Colonic mucosa (tissue), 4 donors: Measurements from ENCODE around the gene F7. TPM values are rescaled to one million over a fixed set of nuclear protein-coding genes. Genes with fewer than 3 reads are reported as not detected.

Source experiments
- DNase-seq: peaks from one replicate; pipeline ENCODE4 v3.0.0-alpha.2; 2020
- H3K27ac ChIP-seq: fragments of 200-600 bp; one replicate; pipeline ENCODE4 v1.8.0; 2021
- H3K27me3 ChIP-seq: fragments of 200-600 bp; one replicate; pipeline ENCODE4 v1.8.0; 2021
- H3K36me3 ChIP-seq: fragments of 200-600 bp; one replicate; pipeline ENCODE4 v1.8.0; 2021
- H3K4me1 ChIP-seq: fragments of 200-600 bp; one replicate; pipeline ENCODE4 v1.8.0; 2021; ENCODE audit warnings: mild to moderate bottlenecking
- H3K4me3 ChIP-seq: fragments of 200-600 bp; one replicate; pipeline ENCODE4 v1.8.0; 2021
- H3K9ac ChIP-seq, 2 donors: one replicate each; pipeline ENCODE4 v1.7.0; 2013; ENCODE audit warnings: control low read depth in 2 of 2, low read depth in 2 of 2, low read length in 2 of 2
- H3K9me3 ChIP-seq: fragments of 200-600 bp; one replicate; pipeline ENCODE4 v1.8.0; 2021
- CTCF ChIP-seq: fragments of 200-600 bp; IDR thresholded peaks from one replicate; pipeline ENCODE4 v1.8.0; 2022; ENCODE audit warnings: antibody characterized with exemption, mild to moderate bottlenecking
- intact Hi-C: fragments of 100-400 bp; cut with DNase I; formaldehyde crosslinking; loops from one replicate; pipeline ENCODE4 v1.14.1; 2022
- total RNA-seq, 2 donors: library from RNA; stranded (reverse); fragmentation: NEBNext Ultra II Directional in 1 of 2; extraction: Animal tissue kit (Norgen Biotek cat#: 25700) in 1 of 2; gene quantifications; one replicate each; pipeline ENCODE4 v1.2.1, GENCODE V29; 2021
- donor health status: healthy.
- donor health status: DM: no; HTN: no; CAD: no.
- donor health status: DM: no; HTN: no; CAD: no.

The F7 gene
- total RNA-seq, 2 donors from 2014 or later, result 0.11 to 0.12 TPM

- Histone ChIP-seq H3K27ac (no peak overlapping the region), H3K9me3 (no peaks in the 10 kb centered on the region), H3K4me1 (no peaks in the 10 kb centered on the region), H3K36me3 (no peaks in the 10 kb centered on the region), H3K4me3 (no peak overlapping the region), H3K9ac (no peak overlapping the region), H3K27me3 (no peaks in the 10 kb centered on the region)
- intact Hi-C loops, result no loop called here
- no peak for TF ChIP-seq CTCF
- DNase-seq, result no peak
Observed at GRCh38 chr13:113145496-113145895, 39.9 kb downstream of the F7 start.

GRCh38 chr13:113145911-113146598, 40.5 kb downstream of the F7 start:
- Histone ChIP-seq H3K4me3 (no peak overlapping the region), H3K4me1 (no peaks in the 10 kb centered on the region), H3K36me3 (no peaks in the 10 kb centered on the region), H3K27ac (no peak overlapping the region), H3K27me3 (no peaks in the 10 kb centered on the region), H3K9ac (no peak overlapping the region), H3K9me3 (no peaks in the 10 kb centered on the region)
- intact Hi-C loops, result no loop called here
- TF ChIP-seq CTCF, result no peak
- DNase-seq, result no peak

- intact Hi-C loops, result no loop called here
- Histone ChIP-seq H3K4me1 (no peaks in the 10 kb centered on the region), H3K27me3 (no peaks in the 10 kb centered on the region), H3K4me3 (no peak overlapping the region), H3K27ac (no peak overlapping the region), H3K9ac (no peak overlapping the region), H3K9me3 (no peaks in the 10 kb centered on the region), H3K36me3 (no peaks in the 10 kb centered on the region)
- no peak for TF ChIP-seq CTCF
- DNase-seq, result no peak
Observed at GRCh38 chr13:113146750-113147149, 41.2 kb downstream of the F7 start.

- DNase-seq, result no peak
- Histone ChIP-seq H3K27me3 (no peaks in the 10 kb centered on the region), H3K36me3 (no peaks in the 10 kb centered on the region), H3K4me1 (no peaks in the 10 kb centered on the region), H3K4me3 (no peak overlapping the region), H3K27ac (no peak overlapping the region), H3K9ac (no peak overlapping the region), H3K9me3 (no peaks in the 10 kb centered on the region)
- no peak for TF ChIP-seq CTCF
- intact Hi-C loops, result no loop called here
Observed at GRCh38 chr13:113147206-113147605, 41.6 kb downstream of the F7 start.

GRCh38 chr13:113148407-113148806, 42.8 kb downstream of the F7 start:
- no peak overlapping the region for H3K4me3 ChIP-seq
- no peak for DNase-seq
- intact Hi-C loops, result no loop called here
- no peaks in the 10 kb centered on the region for H3K9me3 ChIP-seq
- peaks cover 3% of the 10 kb centered on the region for H3K4me1 ChIP-seq
- no peak overlapping the region for H3K27ac ChIP-seq
- no peak for TF ChIP-seq CTCF
- no peak overlapping the region for H3K9ac ChIP-seq
- H3K27me3 ChIP-seq, result no peaks in the 10 kb centered on the region
- no peaks in the 10 kb centered on the region for H3K36me3 ChIP-seq
